Left ventricle myocardium inferior (tissue), 1 donor: Measurements from ENCODE around the gene SOCS7. TPM values are rescaled to one million over a fixed set of nuclear protein-coding genes. Genes with fewer than 3 reads are reported as not detected.

Source experiments
- DNase-seq: peaks from one replicate; pipeline ENCODE4 v3.0.0-alpha.2; 2020
- H3K27ac ChIP-seq: fragments of 200-600 bp; replicated peaks from 2 replicates; pipeline ENCODE4 v1.8.0; 2021
- H3K27me3 ChIP-seq: fragments of 200-600 bp; 2 replicates; pipeline ENCODE4 v1.8.0; 2021; ENCODE audit warnings: low read depth
- H3K36me3 ChIP-seq: fragments of 200-600 bp; 2 replicates; pipeline ENCODE4 v1.8.0; 2021
- H3K4me1 ChIP-seq: fragments of 200-600 bp; 2 replicates; pipeline ENCODE4 v1.8.0; 2021
- H3K4me3 ChIP-seq: fragments of 200-600 bp; 2 replicates; pipeline ENCODE4 v1.8.0; 2021; ENCODE audit warnings: mild to moderate bottlenecking, moderate library complexity
- H3K9me3 ChIP-seq: fragments of 200-600 bp; replicated peaks from 2 replicates; pipeline ENCODE4 v1.8.0; 2021
- intact Hi-C: fragments of 100-400 bp; cut with micrococcal nuclease; formaldehyde crosslinking; loops from one replicate; pipeline ENCODE4 v1.11.0; 2022
- total RNA-seq: library from RNA; stranded (reverse); fragmentation: NEBNext Ultra II Directional; extraction: Animal tissue kit (Norgen Biotek cat#: 25700); gene quantifications from one replicate; pipeline ENCODE4 v1.2.1, GENCODE V29; 2021
- TF ChIP-seq, protein P1 (sequence below): fragments of 200-600 bp; IDR thresholded peaks from 2 replicates; pipeline ENCODE4 v1.8.0; 2021; ENCODE audit warnings: antibody characterized with exemption, mild to moderate bottlenecking, borderline replicate concordance
- donor health status: DM: no; HTN: yes; CAD: no; lungs with severe emphysema.

The SOCS7 gene
- total RNA-seq, 1 donor from 2014 or later: 13.2 TPM

DNA sequence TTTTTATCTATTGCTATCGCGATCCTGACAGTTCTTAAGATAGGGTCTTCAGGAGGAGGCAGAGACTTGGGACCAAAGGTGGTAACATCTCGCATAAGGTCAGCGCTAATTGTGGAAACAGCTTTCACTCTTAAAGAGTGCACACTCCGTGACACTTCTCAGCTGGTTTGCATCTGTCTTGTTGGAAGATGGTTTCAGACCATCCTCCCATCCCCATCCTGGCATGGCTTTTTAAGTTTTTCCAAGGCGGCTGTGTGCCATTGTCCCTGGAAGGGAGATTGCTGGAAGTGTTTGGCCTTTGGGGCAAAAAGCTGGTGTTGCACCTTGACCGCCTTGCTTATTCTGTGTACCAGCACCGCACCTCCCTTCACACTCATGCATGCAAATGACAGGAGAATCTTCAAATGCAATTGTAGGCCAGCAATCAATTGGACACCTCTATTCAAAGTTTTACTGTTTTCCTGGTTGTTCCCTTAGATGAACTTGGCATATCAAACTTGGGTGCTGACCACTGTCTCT is 1.5 kb downstream of the SOCS7 start:
- H3K9me3 ChIP-seq: no peaks in the 10 kb centered on the region
- H3K27me3 ChIP-seq: no peaks in the 10 kb centered on the region
- TF ChIP-seq, protein P1, sequence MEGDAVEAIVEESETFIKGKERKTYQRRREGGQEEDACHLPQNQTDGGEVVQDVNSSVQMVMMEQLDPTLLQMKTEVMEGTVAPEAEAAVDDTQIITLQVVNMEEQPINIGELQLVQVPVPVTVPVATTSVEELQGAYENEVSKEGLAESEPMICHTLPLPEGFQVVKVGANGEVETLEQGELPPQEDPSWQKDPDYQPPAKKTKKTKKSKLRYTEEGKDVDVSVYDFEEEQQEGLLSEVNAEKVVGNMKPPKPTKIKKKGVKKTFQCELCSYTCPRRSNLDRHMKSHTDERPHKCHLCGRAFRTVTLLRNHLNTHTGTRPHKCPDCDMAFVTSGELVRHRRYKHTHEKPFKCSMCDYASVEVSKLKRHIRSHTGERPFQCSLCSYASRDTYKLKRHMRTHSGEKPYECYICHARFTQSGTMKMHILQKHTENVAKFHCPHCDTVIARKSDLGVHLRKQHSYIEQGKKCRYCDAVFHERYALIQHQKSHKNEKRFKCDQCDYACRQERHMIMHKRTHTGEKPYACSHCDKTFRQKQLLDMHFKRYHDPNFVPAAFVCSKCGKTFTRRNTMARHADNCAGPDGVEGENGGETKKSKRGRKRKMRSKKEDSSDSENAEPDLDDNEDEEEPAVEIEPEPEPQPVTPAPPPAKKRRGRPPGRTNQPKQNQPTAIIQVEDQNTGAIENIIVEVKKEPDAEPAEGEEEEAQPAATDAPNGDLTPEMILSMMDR: no peak
- peak overlapping the region; percentile 88 for H3K27ac ChIP-seq
- no peaks in the 10 kb centered on the region for H3K36me3 ChIP-seq
- no peak for DNase-seq
- H3K4me3 ChIP-seq: peak overlapping the region; percentile 92
- H3K4me1 ChIP-seq: peaks cover 68% of the 10 kb centered on the region
- intact Hi-C loops: no loop called here

DNA sequence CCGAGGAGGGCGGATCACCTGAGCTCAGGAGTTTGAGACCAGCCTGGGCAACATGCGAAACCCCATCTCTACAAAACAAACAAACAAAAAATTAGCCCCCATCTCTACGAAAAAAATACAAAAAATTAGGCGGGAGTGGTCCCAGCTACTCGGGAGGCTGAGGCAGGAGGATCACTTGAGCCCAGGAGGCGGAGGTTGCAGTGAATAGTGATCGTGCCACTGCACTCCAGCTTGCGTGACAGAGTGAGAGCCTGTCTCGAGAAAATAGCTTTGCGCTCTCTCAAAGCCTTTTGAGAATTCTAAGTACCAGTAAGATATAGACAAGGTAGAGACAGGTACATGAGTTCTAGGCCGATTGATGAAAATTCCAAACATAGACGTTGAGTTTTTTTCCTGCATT is 2.0 kb downstream of the SOCS7 start:
- H3K9me3 ChIP-seq: no peaks in the 10 kb centered on the region
- intact Hi-C loops: no loop called here
- H3K4me3 ChIP-seq: peak overlapping the region; percentile 92
- TF ChIP-seq, protein P1: no peak
- peaks cover 73% of the 10 kb centered on the region for H3K4me1 ChIP-seq
- no peaks in the 10 kb centered on the region for H3K27me3 ChIP-seq
- no peak overlapping the region for H3K27ac ChIP-seq
- no peak for DNase-seq
- no peaks in the 10 kb centered on the region for H3K36me3 ChIP-seq

DNA sequence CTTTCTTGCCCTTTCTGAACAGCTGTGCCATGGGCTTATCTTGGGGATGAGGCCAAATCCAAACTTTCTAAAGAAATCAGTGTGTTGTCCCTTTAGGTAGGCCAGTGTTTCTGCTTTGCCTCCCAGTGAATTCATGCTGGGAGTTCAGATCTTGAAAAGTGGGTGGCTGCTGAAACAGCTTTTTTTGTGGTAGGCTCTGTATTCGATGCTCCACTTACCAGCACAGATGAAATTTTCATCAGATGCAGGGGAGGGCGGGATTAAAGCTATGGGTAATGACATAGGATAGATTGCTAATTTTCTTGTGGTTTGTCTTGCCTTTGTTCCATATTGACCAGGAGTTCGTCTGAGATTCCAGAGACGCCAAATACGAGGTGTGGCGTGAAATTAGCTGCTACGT is 2.8 kb downstream of the SOCS7 start:
- no peak for DNase-seq
- Histone ChIP-seq H3K27ac (no peak overlapping the region), H3K4me3 (peak overlapping the region; percentile 92), H3K36me3 (no peaks in the 10 kb centered on the region), H3K4me1 (peaks cover 81% of the 10 kb centered on the region), H3K9me3 (no peaks in the 10 kb centered on the region), H3K27me3 (no peaks in the 10 kb centered on the region)
- intact Hi-C loops: no loop called here
- TF ChIP-seq, protein P1: no peak

DNA sequence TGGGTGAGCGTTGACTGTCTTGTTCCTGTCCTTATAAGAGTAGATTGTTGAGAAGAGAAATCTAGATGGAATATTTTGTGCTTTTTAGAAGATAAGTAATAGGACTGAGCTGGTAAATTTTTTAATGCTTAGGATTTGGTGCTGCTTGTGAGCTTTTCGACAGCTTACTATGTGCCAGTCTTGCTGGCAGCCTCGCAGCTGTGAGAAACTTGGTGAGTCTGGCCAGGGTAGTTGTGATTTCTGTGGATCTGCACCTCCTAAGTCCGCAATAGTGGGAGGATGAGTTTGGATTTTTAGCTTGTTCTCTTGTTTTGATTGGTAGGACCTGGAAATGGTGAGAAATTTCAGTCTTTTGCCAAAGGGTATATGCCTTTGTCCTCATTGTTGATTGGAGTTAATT is 3.6 kb downstream of the SOCS7 start:
- H3K36me3 ChIP-seq: no peaks in the 10 kb centered on the region
- H3K4me3 ChIP-seq: no peak overlapping the region
- no peaks in the 10 kb centered on the region for H3K27me3 ChIP-seq
- peaks cover 82% of the 10 kb centered on the region for H3K4me1 ChIP-seq
- TF ChIP-seq, protein P1: no peak
- H3K27ac ChIP-seq: no peak overlapping the region
- H3K9me3 ChIP-seq: no peaks in the 10 kb centered on the region
- DNase-seq: no peak
- intact Hi-C loops: no loop called here

DNA sequence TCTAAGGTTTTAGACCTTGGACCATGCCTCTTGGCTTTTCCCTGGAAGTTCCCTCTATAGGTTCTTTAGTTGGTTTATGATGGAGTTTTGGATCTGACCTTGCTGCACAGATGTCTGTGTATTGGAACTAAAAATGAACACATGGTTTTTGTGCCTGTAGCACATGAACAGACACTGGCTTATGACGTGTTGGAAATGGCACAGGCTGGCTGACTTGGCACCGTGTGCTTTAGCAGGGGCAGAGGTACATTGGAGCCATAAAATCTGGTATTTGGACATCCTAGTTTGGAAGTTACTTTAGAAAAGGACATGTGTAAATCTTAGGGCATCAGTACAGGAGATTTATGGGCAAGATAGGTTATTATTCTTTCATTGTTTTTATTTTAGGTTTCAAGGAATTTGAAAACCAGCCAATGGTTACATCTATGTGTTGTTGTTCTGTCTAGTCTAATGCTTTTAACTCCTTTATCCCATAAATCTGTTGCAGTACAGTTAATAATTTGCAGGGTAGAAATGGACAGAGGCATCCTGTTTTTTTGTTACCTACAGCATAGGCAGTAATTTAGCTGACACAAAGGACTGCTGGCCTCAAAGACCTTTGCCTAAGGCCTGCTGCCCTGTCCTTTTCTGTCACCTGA is 6.0 kb downstream of the SOCS7 start:
- TF ChIP-seq, protein P1: no peak
- Histone ChIP-seq H3K27me3 (no peaks in the 10 kb centered on the region), H3K27ac (peak overlapping the region; percentile 49), H3K4me1 (peaks cover 83% of the 10 kb centered on the region), H3K9me3 (no peaks in the 10 kb centered on the region), H3K36me3 (peaks cover 6% of the 10 kb centered on the region), H3K4me3 (no peak overlapping the region)
- intact Hi-C loops: no loop called here
- DNase-seq: no peak
